Ovary (tissue), 9 donors: ENCODE data around the gene TPCN2. TPM values are rescaled to one million over a fixed set of nuclear protein-coding genes. Genes with fewer than 3 reads are reported as not detected.

Source experiments
- DNase-seq, 5 donors: peaks; one replicate each; pipeline ENCODE4 v3.0.0-alpha.2; 2019 to 2020
- H3K27ac ChIP-seq, 2 donors: fragments of 200-600 bp; one replicate each; pipeline versions ENCODE4 v1.5.1 to v1.8.0; 2019 to 2022
- H3K27me3 ChIP-seq: fragments of 200-600 bp; one replicate; pipeline ENCODE4 v1.8.0; 2022
- H3K36me3 ChIP-seq: fragments of 200-600 bp; sonication (generic); one replicate; pipeline ENCODE4 v1.5.1; 2019
- H3K4me1 ChIP-seq: one replicate; pipeline ENCODE4 v1.8.1; 2013; ENCODE audit warnings: mild to moderate bottlenecking, moderate library complexity; ENCODE audit not compliant: insufficient read depth
- H3K4me3 ChIP-seq: fragments of 200-600 bp; sonication (generic); one replicate; pipeline ENCODE4 v1.5.1; 2017
- H3K9me3 ChIP-seq, 2 donors: fragments of 200-600 bp in 1 of 2; sonication (generic) in 1 of 2; one replicate each; pipeline versions ENCODE4 v1.5.1 to v1.8.1; 2013 to 2019; ENCODE audit warnings: mild to moderate bottlenecking in 1 of 2, moderate library complexity in 1 of 2
- CTCF ChIP-seq, 3 donors: fragments of 450-650 bp in 2 of 3; fragments of 200-600 bp in 1 of 3; IDR thresholded peaks; one replicate each; pipeline versions ENCODE4 v1.5.1 to v1.8.0; 2016 to 2022; ENCODE audit warnings: antibody characterized with exemption in 3 of 3, mild to moderate bottlenecking in 1 of 3
- EP300 ChIP-seq: sonication (generic); formaldehyde crosslinking; IDR thresholded peaks from one replicate; pipeline ENCODE4 v1.6.1; 2017; ENCODE audit warnings: antibody characterized with exemption
- POLR2A ChIP-seq: fragments of 450-650 bp; IDR thresholded peaks from one replicate; pipeline ENCODE4 v1.6.1; 2017; ENCODE audit warnings: antibody characterized with exemption, mild to moderate bottlenecking, moderate library complexity
- WGBS, 3 donors: extraction: QIAGEN DNeasy Blood & Tissue Kit in 1 of 3; methylation state at CpG; one replicate each; pipeline versions ENCODE4 v1.1.5 to v1.1.7; 2013 to 2017; 5-methylcytosine and 5-hydroxymethylcytosine counted together
- intact Hi-C, 4 donors: fragments of 100-400 bp; cut with DNase I; formaldehyde crosslinking; loops; one replicate each; pipeline versions ENCODE4 v1.11.0 to v1.15.1; 2022 to 2023
- polyA plus RNA-seq, 2 donors: library from polyadenylated mRNA; stranded (reverse); fragments of 200-250 nt in 1 of 2; fragments of 350-450 nt in 1 of 2; fragmentation: Illumina TruSeq in 1 of 2; extraction: RNeasy Lipid Tissue Mini Kit (QIAGEN cat#74804) in 1 of 2; gene quantifications; one replicate each; pipeline ENCODE4 v1.2.3, GENCODE V29; 2013 to 2014
- total RNA-seq, 7 donors: library from RNA; depleted of rRNA in 2 of 7; stranded (reverse); fragments of >200 nt in 2 of 7; fragmentation: NEBNext Ultra II Directional in 3 of 7; extraction: Animal tissue kit (Norgen Biotek cat#: 25700) in 3 of 7; gene quantifications; one replicate each; pipeline versions ENCODE4 v1.1.0 to v1.2.4, GENCODE V29; 2016 to 2023
- donor health status: DM: no; HTN: no; CAD: no; lungs with moderate emphysema.
- donor health status: DM: no; HTN: no; CAD: no.
- donor health status: Bipolar disorder and iron deficiency.
- donor health status: DM: yes; HTN: yes; CAD: no.
- donor health status: DM: no; HTN: no; CAD: no.
- donor health status: DM: yes; HTN: yes; CAD: no.

The TPCN2 gene
- total and polyA plus RNA-seq, 9 donors: 6.5 to 35.7 (median 23.3) TPM

GRCh38 chr11:69164824-69165223, 116.1 kb downstream of the TPCN2 start:
- no peak for DNase-seq
- H3K9me3 ChIP-seq: no peaks in the 10 kb centered on the region
- 82 to 86% (median 82%) methylated on average over 10 of the region's 10 CpGs for WGBS, 3 donors
- no peak overlapping the region for H3K27ac ChIP-seq
- no peak overlapping the region for H3K4me3 ChIP-seq
- TF ChIP-seq EP300 (no peak), POLR2A (no peak), CTCF (IDR thresholded peaks at IDR 0.05) (no peak)
- no peaks in the 10 kb centered on the region for H3K27me3 ChIP-seq
- H3K36me3 ChIP-seq: no peaks in the 10 kb centered on the region
- H3K4me1 ChIP-seq: no peaks in the 10 kb centered on the region
- intact Hi-C loops: no loop called here

GRCh38 chr11:69165775-69166174, 117.0 kb downstream of the TPCN2 start:
- H3K27ac ChIP-seq: no peak overlapping the region
- intact Hi-C loops: no loop called here
- no peak for TF ChIP-seq EP300
- no peak for TF ChIP-seq POLR2A
- no peak for TF ChIP-seq CTCF (IDR thresholded peaks at IDR 0.05)

GRCh38 chr11:69166218-69167115, 117.7 kb downstream of the TPCN2 start:
- H3K27me3 ChIP-seq: no peaks in the 10 kb centered on the region
- no peaks in the 10 kb centered on the region for H3K36me3 ChIP-seq
- WGBS, 3 donors: 39 to 41% (median 40%) methylated on average over 21 of the region's 21 CpGs
- TF ChIP-seq POLR2A (no peak), CTCF (IDR thresholded peaks at IDR 0.05) (no peak), EP300 (no peak)
- H3K4me1 ChIP-seq: no peaks in the 10 kb centered on the region
- no peak for DNase-seq
- H3K9me3 ChIP-seq: no peaks in the 10 kb centered on the region
- H3K27ac ChIP-seq: no peak overlapping the region
- intact Hi-C loops: no loop called here
- no peak overlapping the region for H3K4me3 ChIP-seq

More at GRCh38 chr11:69165775-69166174, 117.0 kb downstream of the TPCN2 start:
- DNase-seq: no peak
- no peaks in the 10 kb centered on the region for H3K27me3 ChIP-seq
- no peaks in the 10 kb centered on the region for H3K9me3 ChIP-seq
- H3K36me3 ChIP-seq: no peaks in the 10 kb centered on the region
- H3K4me1 ChIP-seq: no peaks in the 10 kb centered on the region
- H3K4me3 ChIP-seq: no peak overlapping the region
- 82 to 90% (median 83%) methylated on average over 2 of the region's 2 CpGs for WGBS, 3 donors

- WGBS, 3 donors: 69 to 79% (median 75%) methylated on average over 10 of the region's 10 CpGs
These were observed 118.6 kb downstream of the TPCN2 start for GRCh38 chr11:69167130-69167915.

More at GRCh38 chr11:69167130-69167915, 118.6 kb downstream of the TPCN2 start:
- no peaks in the 10 kb centered on the region for H3K27me3 ChIP-seq
- TF ChIP-seq POLR2A (no peak), EP300 (no peak), CTCF (IDR thresholded peaks at IDR 0.05) (no peak)
- no peaks in the 10 kb centered on the region for H3K4me1 ChIP-seq
- H3K27ac ChIP-seq: no peak overlapping the region
- DNase-seq: no peak
- no peaks in the 10 kb centered on the region for H3K36me3 ChIP-seq
- intact Hi-C loops: no loop called here
- no peaks in the 10 kb centered on the region for H3K9me3 ChIP-seq
- no peak overlapping the region for H3K4me3 ChIP-seq
